Measurements from ENCODE around the gene RHO.

The RHO gene

DNA sequence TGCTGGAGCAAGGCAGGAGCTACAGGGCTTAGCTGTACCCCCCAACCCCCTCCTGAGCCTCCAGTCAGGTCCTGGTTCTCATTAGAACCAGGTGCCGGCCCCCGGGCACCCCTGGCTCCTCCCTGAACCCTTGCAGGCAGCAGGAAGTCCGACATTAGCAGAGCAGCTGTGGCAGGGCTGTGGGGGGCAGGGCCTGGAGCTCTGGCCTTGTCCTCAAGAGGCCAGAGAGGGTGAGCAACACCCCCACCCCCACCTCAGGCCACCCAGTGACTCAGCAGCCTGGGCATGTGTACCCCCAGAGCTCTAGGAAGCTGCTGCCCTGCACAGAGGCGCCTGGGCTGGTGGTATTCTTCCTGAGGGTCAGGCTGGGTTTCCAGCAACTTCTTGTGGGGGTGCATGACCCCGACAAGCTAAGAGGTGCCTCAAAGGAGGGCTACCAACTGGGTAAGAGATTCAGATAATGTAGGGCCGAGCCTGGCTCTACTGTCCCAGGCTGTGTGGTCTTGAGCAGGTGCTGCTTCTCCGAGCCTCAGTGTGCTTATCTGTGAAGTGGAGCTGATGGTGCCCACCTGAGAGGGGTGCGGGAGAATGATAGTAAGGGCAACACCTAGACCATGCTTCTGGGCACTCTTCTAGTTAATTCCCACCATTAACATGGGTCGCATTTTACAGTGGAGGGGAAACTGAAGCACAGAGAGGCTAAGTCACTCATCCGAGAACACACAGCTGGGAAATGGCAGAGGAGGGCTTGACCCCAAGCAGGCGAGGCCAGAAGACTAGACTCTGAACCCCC, 30.5 kb downstream of the RHO start:
- no peak for DNase-seq (ENCODE audit: low read depth in 2 of 3, low spot score in 1 of 3)

DNA sequence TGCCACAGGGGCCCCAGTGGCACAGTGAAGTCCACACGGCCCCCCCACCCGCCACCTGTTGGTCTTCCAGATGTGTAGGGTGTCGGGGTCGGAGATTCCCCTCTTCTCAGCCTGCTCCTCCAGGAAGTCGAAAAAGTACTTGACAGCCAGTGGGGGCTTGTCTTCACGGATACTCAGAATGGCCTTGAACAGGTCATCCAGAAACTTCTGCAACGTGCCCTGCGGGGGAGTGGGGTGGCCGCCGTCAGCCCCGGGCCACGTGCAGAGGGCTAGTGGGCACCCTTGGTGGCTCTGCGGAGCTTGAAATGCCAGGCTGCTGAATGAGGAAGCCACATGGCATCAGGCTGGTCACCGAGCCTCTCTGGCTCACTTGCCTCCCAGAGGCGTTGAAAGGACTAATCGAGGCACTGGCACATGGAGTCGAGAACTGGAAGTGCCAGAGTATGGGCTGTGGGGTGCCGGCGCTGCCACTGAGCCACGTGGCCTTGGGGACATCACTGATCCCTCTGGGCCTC, 31.2 kb downstream of the RHO start:
- DNase-seq (ENCODE audit: low read depth in 2 of 3, low spot score in 1 of 3) = no peak

DNA sequence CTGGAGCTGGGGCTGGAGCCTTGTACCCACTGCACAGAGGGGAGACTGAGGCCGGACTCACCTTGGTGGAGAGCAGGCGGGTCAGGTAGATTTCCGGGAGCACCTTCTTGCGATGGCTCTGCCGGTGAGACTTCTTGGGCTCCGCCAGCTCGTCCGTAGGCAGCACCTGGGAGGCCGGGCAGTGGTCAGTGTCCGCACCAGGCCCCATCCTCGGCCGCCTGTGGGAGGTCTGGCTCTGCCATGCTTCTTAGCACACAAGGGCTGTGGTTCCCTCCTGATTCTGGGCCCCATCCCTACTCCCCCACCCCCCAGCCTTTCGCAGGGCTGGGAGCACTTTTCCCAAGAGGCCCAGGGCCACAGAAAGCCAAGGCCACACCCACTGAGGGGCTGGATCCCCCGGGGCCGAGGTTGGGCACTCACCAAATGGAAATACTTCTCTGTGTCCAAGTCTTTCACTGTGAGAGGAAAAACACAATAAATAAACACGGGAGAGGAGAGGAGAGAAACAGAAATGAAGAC, 31.9 kb downstream of the RHO start:
- no peak for DNase-seq (ENCODE audit: low read depth in 2 of 3, low spot score in 1 of 3)

DNA sequence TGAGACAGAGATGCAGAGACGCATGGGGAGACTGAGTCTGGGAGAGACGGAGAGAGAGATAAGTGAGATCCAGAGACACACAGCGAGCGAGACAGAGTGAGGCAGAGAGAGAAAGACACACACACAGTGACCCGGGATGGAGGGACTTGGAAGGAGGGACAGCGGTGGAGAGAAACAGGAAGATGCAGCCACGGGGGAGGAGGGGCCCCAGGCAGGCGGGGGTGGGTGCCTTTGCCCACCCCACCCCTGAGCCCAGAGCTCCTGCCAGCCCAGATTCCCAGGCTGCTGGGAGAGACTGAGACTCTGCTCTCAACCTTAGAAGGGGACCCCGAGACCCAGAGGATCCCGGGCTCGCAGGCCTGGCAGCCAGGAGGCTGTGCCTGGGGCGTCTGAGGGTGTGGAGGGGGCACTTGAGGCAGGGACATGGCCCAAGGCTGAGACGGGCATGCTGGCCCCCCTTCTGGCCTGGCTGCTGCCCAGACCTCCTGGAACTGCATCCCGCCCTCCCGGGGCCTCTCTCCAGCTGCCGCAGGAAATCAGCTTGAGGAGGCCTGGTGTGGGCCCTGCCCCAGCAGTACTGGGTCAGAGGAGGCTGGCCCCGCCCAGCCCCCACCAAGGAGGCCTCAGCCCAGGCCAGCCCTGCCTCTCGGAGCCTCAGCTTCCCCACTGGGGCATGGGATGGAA, 32.6 kb downstream of the RHO start:
- no peak for DNase-seq (ENCODE audit: low read depth in 2 of 3, low spot score in 1 of 3)

DNA sequence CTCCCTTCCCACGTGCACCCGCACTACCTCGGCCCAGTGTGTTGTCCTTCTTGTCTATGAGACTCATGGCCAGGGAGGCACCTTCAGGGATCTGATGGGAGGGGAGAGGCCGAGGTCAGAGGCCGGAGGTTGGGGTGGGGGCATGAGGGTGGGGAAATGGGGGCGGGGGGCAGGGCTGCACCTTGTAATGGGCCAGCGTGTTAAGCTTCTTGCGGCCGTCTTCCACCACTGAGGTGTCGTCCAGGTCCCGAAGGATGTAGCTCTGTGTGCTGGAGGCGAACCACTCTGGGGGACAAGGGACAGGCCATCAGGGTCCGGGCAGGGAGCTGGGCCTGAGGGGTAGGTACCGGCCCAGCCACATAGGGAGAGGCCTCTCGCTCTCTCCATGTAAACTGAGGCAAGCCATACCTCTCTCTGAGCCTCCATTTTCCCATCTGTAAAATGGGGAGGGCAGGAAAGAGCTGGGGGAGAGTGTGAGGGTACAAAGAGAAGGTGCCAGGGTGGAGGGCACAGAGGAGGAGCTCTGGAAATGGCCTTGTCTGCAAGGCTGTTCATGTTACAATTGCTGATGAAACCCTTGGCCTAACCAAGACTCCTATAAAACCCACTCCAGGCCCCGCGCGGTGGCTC, 33.3 kb downstream of the RHO start:
- no peak for DNase-seq (ENCODE audit: low read depth in 2 of 3, low spot score in 1 of 3)

DNA sequence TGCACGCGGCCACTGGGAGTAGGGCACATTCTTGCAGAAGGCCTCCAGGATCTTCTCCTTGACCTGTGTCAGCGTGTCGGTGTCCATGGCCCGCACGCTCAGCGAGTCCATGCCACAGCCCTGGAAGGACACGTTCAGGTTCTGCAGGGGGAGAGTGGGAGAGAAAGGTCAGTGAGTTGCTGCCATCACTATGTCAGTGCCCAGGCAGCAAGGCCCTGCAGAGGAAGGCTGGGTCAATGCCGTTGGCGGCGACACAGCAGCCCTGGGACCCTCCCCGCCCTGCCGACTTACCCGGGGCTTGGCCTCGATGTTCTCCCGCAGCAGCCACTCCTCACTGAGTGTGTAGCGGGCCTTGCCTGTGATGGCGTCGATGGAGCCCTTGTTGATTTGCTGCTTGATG, 34.4 kb downstream of the RHO start:
- DNase-seq (ENCODE audit: low read depth in 2 of 3, low spot score in 1 of 3) = no peak

DNA sequence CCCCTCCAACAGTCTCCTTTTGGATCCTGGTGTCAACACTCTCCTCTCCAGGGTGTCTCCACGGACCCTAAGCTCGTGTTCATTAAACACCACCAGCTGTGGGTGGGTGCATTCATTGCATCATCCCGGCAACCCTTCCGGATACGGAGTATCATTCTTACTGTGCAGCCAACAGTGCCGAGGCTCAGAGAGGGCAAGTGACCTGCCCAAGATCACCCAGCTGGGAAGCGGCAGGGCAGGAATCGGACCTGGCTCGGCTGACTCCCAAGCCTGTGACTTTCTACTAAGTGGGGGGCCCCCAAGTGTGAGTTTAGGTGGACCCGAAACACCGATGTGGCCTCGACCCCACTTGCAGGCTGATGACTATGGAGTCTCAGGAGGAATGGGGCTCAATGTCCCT, 34.9 kb downstream of the RHO start:
- no peak for DNase-seq (ENCODE audit: low read depth in 2 of 3, low spot score in 1 of 3)

DNA sequence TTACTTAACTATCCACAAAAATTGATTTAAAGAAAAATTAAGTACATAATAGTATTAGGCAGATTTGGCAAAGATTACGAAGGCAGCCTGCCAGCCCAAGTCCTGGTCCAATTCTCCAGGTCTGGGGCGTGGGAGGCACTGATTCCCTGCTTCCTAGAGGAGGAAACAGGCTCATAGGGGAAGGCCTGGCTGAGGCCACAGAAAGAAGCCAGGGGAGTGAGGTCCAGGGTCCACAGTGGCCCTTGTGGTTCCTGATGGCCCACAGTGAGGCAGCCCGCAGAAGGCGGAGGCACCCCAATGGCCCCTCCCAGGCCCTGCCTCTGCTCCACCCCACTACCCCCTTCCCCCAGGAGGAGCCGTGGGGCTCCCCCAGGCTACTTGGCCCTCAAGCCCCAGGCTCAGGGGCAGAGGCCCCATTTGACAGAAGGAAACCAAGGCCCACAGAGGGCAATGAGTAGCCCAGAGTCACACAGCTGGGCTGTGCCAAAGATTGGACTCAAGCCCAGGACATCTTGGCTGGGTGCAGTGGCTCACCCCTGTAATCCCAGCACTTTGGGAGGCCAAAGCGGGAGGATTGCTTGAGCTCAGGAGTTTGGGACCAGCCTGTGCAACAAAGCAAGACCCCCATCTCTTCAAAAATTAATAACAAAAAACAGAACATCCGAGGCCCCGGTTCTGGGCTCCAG, 35.6 kb downstream of the RHO start:
- no peak for DNase-seq (ENCODE audit: low read depth in 2 of 3, low spot score in 1 of 3)

DNA sequence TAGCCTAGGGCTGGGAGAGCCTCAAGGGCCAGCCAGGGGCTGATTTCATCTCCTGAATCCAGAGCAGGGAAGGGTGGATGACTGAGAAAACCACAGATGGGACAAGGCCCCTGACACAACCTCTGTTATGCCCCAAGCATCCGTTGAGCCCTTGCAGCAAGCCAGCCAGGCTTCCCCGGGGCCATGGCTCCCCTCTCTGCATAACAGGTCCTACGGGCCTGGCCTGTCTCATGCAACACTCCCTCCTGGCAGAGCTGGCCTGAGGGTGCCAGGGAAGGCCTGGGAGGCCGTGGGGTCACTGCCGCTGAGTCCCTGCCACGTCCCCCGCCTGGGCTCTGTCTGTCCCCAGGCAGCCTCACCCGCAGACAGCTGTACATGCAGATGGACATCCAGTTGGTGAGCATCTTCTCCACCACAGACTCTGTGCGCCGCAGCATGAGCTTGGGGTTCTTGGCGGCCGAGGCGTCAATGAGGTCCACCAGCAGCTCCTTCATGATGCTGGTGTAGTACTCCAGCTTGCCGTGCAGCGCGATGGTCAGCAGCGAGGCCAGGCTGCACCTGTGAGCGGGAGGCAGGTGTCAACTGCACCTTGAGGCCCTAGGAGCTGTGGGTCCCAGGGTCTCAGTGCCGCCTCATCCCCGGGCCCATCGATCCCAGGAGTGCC, 36.7 kb downstream of the RHO start:
- DNase-seq (ENCODE audit: low read depth in 2 of 3, low spot score in 1 of 3) = no peak

DNA sequence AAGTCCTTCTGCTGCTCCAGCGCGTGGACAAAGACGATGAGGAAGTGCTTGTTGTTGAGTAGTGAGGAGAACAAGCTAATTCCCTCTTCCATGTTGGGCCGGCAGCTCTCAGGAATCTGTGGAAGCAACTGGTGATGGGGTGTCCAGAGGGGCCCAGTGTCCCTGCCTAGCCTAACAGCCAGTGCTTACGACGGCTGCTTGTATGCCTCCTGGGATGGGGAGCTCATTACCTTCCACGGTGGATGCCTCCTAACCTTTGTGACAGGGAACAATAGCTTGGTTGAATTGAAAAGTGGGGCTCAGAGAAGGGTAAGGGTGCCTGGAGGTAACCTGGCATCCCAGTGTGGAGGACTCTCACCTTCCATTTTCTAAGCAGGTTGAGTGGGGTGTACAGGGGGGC, 37.5 kb downstream of the RHO start:
- no peak for DNase-seq (ENCODE audit: low read depth in 2 of 3, low spot score in 1 of 3)

DNA sequence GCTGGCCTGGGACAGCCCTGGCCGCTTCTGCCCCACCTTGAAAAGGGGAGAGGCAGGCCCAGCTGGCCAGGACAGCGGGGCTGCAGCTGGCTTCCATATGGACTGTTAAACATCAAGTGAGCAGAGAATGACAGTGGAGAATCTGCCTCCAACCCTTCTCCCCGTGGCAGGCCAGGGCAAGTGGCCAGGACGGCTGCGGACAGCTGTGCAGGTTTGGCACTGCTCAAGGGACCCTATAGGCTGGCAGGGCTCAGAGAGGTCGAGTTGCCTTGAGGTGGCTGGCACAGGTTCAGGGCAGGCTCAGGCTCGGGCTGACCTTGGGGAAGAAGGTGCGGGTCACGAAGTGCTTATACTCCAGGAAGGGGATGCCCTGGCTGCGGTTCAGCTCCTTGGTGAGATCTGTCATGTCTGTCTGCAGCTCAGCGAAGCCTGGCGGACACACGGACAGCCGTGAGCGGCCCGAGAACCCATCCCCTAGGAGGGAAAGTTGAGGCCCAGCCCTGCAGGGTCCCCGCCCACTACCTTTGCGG, 38.8 kb downstream of the RHO start:
- no peak for DNase-seq (ENCODE audit: low read depth in 2 of 3, low spot score in 1 of 3)

DNA sequence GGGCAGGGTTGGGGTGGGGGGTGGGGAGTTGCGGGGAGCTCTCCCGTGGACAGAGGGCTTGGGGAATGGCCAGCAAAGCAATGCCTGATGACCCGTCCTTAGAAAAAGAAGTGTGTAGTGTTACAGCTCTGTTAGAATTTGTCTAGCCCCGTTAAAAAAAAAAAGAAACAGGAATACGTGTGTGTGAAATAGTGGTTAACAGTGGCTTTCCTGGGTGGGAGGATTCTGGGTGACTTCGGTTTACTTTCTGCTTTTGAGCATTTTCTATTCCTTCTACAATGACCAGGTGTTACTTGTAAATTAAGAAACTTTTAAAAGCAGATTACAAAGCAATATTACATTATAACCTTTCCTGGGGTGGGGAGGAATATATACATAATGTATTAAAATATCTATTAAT, 39.5 kb downstream of the RHO start:
- DNase-seq (ENCODE audit: low read depth in 2 of 3, low spot score in 1 of 3) = no peak

DNA sequence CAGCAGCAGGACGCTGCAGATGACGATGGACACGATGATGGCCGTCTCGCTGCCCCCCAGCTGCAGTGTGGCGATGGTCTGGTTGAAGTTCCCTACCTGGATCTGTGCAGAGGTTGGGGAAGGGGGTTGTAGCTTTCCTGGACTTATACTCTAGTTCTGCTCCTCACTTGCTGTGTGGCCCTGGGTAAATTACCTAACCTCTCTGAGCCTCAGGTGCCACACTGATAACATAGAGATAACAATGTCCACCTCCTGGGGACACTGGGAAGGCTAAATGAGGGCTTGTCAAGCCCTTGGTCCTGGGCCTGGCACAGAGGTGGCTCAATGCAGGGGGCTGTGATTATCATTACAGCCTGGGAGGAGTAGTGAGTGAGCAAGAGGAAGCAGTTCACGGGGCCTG, 41.4 kb downstream of the RHO start:
- no peak for DNase-seq (ENCODE audit: low read depth in 2 of 3, low spot score in 1 of 3)

DNA sequence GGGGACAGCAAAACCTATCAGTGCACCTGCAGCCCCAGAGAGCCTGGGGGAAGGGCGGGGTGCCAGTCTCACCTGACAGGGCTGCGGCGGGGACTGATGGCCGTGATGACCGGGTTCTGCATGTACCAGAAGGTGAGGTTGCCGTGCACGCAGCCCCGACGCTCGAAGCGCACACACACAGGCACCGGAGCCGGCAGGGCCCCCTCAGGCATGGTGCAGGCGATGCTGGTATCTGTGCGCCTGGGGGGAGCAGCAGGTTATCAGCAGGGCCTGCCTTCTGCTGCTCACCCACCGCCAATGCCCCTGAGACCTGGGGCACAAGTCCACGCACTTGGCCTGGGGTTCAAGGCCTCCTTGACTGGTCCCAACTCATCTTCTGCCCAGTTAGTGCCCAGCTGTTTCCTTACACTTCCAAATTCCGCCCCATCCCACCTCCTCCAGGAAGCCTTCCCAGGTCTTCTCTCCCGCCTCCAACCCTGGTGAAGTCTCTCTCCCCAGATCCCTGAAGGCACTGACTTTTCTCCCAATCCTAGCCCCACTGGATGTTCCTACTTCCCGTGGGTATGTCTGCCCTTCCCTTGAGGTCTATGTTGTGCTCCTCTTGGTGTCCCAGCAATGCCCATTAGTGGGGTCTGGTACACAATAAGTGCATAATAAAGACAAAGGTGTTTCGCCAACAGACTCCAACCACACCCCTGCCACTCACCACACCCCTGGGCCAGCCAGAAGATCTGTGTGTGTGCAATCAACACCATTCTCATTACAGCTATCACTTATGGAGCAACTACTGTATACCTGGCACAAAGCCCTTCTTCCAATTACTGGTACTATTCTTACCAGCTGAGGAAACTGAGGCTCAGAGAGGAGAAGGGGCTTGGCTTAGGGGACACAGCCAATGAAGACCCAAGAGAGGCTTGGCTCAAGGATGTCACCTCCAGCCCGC, 43.4 kb downstream of the RHO start:
- no peak for DNase-seq (ENCODE audit: low read depth in 2 of 3, low spot score in 1 of 3)

DNA sequence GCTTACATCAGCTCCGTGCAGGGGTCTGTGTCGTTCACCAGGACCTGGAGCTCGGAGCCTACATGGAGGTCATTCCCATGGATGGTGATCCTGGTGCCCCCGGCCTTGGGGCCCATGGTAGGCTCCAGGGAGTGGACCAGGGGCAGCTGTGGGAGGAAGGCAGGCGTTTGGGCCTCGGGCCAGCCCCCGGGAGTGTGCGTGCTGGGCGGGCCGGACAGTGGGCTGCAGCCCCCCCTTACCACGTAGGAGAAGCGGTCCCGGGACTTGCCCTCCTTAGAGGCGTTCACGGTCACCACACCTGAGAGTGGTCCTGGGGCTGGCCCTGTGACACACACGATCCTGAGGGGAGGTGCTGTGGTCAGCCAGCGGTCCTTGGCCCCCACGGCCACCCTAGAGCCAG, 44.2 kb downstream of the RHO start:
- DNase-seq (ENCODE audit: low read depth in 2 of 3, low spot score in 1 of 3) = no peak

DNA sequence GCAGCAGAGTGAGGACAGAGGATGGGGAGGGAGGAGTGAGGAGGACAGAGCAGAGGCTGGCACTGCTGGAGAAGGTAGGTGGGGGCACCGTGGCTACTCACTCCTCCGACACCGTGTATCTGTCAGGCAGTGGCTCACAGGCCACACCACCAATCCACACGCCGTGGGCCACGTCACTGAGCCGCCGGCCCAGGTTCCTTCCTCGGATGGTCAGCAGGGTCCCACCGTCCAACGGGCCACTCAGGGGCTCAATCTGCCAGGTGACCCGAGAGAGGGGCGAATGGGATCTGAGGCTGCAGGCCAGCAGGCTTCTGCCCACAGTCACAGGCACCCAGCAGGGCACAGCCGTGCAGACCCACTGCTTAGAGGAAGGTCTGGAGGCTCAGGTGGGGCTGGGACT, 45.1 kb downstream of the RHO start:
- DNase-seq (ENCODE audit: low read depth in 2 of 3, low spot score in 1 of 3) = no peak

DNA sequence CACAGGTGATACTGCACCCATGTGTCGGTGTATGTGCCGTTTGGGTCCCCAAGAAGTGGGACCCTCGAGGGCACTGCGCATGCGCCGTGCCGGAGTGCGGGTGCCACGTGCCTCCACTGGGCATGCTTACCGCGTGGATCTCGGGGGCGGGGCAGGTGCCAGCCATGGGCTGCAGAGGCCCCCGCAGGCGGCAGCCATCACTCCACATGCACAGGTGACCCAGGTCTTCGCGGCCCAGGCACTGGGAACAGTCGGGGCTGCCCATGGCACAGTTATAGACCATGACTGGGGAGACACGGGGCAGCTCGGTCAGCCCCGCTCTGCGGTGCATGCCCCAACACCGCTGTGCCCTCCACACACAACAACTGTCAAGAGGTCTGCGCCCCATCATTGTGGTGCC, 45.8 kb downstream of the RHO start:
- no peak for DNase-seq (ENCODE audit: low read depth in 2 of 3, low spot score in 1 of 3)

DNA sequence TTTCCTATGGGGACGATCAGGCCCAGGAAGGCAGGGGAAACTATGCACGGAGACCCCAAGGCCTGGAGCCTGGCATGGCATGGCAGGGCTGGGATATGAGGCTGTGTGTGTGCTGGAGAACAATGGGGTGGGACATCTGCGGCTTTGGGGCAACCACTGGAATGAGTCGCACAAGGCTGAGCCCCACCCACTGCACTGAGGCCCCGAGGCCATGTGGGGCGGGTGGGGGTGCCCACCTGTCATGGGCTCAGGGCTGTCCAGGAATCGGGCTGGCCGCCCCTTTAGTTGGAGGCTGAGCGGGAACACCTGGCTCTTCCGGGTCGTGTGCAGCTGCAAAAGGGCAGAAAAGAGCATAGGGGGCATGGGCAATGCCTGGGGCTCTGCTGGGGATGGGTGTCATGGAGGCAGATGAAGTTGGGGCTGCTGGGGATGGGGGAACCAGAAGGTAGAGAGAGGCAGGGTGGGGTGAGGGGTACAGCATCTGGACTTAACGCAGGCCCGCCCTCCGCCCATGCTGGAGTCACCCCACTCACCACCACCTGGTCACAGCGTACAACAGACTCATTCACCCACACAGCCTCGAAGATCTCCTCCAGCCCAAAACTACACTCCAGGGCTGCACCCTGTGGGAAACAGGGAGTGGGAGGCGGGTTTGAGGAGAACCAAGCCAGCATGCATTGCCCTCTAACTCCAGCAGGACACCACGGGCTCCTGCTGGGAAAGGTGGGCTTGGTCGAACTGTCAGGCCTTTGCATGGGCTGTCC, 47.0 kb downstream of the RHO start:
- no peak for DNase-seq (ENCODE audit: low read depth in 2 of 3, low spot score in 1 of 3)

DNA sequence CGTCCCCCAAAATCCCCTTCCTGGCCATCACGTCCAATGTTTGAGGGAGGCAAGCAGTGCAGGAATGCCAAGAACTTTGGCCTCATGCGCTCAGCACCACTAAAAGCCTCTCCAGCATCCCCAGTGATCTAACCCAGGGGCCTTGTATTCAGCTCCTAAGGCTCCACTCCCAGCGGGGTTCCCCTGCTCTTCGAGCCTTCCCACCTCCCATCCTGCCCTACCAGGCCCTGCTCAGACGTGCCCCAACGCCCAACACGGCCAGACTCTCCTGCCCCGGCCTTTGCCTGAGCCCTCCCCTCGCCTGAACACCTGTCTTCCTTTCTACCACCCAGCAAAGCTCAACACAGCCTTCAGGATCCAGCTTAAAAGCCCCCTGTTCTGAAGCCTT, 47.6 kb downstream of the RHO start:
- no peak for DNase-seq (ENCODE audit: low read depth in 2 of 3, low spot score in 1 of 3)

Data from stimulated activated CD4-positive, alpha-beta T cell treated with anti-CD3 and anti-CD28 coated beads, Interleukin-12 subunit alpha, Interleukin-12 subunit beta, amount 100 ng/mL, for 48 hours (primary cell).